Pancreas (tissue), 10 donors: ENCODE measurements around the gene ZNF429. TPM values are rescaled to one million over a fixed set of nuclear protein-coding genes. Genes with fewer than 3 reads are reported as not detected.

Experiments
- ATAC-seq, 4 donors: fragments of 200-7000 bp; cut with Tn5 transposase; one replicate each; pipeline versions ENCODE4 v1.8.0 to v1.9.1; 2020; ENCODE audit warnings: mild to moderate bottlenecking in 4 of 4, moderate library complexity in 4 of 4
- DNase-seq, 6 donors: peaks; one replicate each; pipeline ENCODE4 v3.0.0-alpha.2; 2020
- FAIRE-seq: peaks from 2 replicates; lab custom pipeline; 2012; peaks lifted over from hg19 to GRCh38; lab: Jason Lieb, UNC
- H3K27ac ChIP-seq, 4 donors: fragments of 200-600 bp; sonication (generic); 1 replicate in 3 of 4; 2 replicates in 1 of 4; pipeline versions ENCODE4 v1.5.0 to v1.8.0; 2020
- H3K27me3 ChIP-seq, 4 donors: fragments of 200-600 bp; one replicate each; pipeline ENCODE4 v1.8.0; 2021
- H3K36me3 ChIP-seq, 3 donors: fragments of 200-600 bp; sonication (generic) in 1 of 3; one replicate each; pipeline versions ENCODE4 v1.5.0 to v1.8.0; 2020 to 2021
- H3K4me1 ChIP-seq, 3 donors: fragments of 200-600 bp; one replicate each; pipeline ENCODE4 v1.8.0; 2021
- H3K4me3 ChIP-seq, 4 donors: fragments of 200-600 bp; sonication (generic) in 2 of 4; one replicate each; pipeline versions ENCODE4 v1.5.0 to v1.8.0; 2020 to 2021
- H3K9me3 ChIP-seq, 4 donors: fragments of 200-600 bp; one replicate each; pipeline ENCODE4 v1.8.0; 2021
- CTCF ChIP-seq, 4 donors: fragments of 200-600 bp; sonication (generic) in 3 of 4; IDR thresholded peaks; one replicate each; pipeline versions ENCODE4 v1.5.0 to v1.8.0; 2021; ENCODE audit warnings: antibody characterized with exemption in 4 of 4
- WGBS, 2 donors: extraction: QIAGEN DNeasy Blood & Tissue Kit; methylation state at CpG; one replicate each; pipeline ENCODE4 v1.1.7; 2013; 5-methylcytosine and 5-hydroxymethylcytosine counted together
- intact Hi-C, 3 donors: fragments of 100-400 bp; cut with DNase I; formaldehyde crosslinking; loops; one replicate each; pipeline versions ENCODE4 v1.11.1 to v1.14.2; 2022
- polyA plus RNA-seq, 2 donors: library from polyadenylated mRNA; stranded (reverse); fragments of 200-250 nt; gene quantifications; one replicate each; pipeline ENCODE4 v1.2.3, GENCODE V29; 2013
- total RNA-seq, 6 donors: library from RNA; stranded (reverse); fragmentation: NEBNext Ultra II Directional in 4 of 6; extraction: Animal tissue kit (Norgen Biotek cat#: 25700) in 4 of 6; gene quantifications; one replicate each; pipeline versions ENCODE4 v1.2.1 to v1.2.4, GENCODE V29; 2021 to 2023
- donor health status: healthy with polysubstance abuse.
- donor health status: DM: no; HTN: no; CAD: no; lungs with moderate emphysema.
- donor health status: DM: no; HTN: no; CAD: no.
- donor health status: control.
- donor health status: control.
- donor health status: Bipolar disorder and iron deficiency.
- donor health status: DM: yes; HTN: yes; CAD: no.
- donor health status: DM: no; HTN: no; CAD: no.
- donor health status: DM: no; HTN: no; CAD: no.
- donor health status: DM: yes; HTN: yes; CAD: no.

The ZNF429 gene
- total and polyA plus RNA-seq, 8 donors: 6.8 to 12.6 (median 9.9) TPM

DNA sequence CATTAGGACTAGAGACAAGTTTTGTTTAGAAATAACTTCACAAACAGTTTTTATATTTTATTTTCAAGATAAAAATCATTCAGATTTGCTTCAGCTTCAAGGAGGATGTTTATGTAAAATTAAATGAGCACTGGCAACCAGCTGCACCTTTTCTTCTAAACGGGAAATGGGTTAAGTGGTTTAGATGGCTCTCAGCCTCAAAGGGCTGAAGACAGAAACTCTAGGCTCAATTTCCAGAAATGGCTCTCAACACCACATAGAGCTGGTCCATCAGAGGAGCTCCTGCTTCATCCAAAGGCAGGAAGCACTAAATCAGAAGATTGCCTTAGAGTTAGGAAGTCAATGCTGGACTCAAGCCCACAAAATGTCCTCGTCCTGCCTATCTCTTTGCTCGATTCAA, 74.7 kb downstream of the ZNF429 start:
- FAIRE-seq: no peak

DNA sequence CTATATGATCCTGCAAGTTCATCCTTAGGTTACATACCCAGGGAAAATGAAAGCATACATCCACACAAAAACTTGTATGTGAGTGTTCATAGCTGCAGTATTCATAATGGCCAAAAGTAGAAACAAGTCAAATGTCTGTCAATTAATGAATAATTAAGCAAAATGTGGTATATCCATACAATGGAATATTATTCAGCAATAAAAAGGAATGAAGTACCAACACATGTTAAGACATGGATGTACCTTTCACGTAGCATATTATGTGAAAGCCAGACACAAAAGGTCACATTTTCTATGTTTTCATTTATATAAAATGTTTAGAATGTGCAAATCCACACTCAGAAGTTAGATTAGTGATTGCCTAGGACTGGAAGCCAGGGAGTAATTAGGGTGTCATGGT, 75.4 kb downstream of the ZNF429 start:
- no peaks in the 10 kb centered on the region for H3K9me3 ChIP-seq
- intact Hi-C loops: no loop called here
- no peak for TF ChIP-seq CTCF (IDR thresholded peaks at IDR 0.05)
- FAIRE-seq: no peak
- no peak for ATAC-seq
- H3K4me1 ChIP-seq: peaks cover 0 to 17% (median 4%) of the 10 kb centered on the region in 3 donors
- no peaks in the 10 kb centered on the region for H3K36me3 ChIP-seq
- WGBS, 2 donors: 97% methylated on average over 1 of the region's 1 CpG
- no peak overlapping the region for H3K4me3 ChIP-seq
- no peak for DNase-seq
- H3K27me3 ChIP-seq: no peaks in the 10 kb centered on the region
- H3K27ac ChIP-seq: no peak overlapping the region

More for the DNA sequence above, 74.7 kb downstream of the ZNF429 start:
- no peak for ATAC-seq
- Histone ChIP-seq H3K27ac (no peak overlapping the region), H3K4me1 (peaks cover 0 to 14% (median 4%) of the 10 kb centered on the region in 3 donors), H3K9me3 (no peaks in the 10 kb centered on the region), H3K36me3 (no peaks in the 10 kb centered on the region), H3K27me3 (no peaks in the 10 kb centered on the region), H3K4me3 (no peak overlapping the region)
- no peak for TF ChIP-seq CTCF (IDR thresholded peaks at IDR 0.05)
- 41 to 51% methylated on average over 3 of the region's 3 CpGs for WGBS, 2 donors
- intact Hi-C loops: no loop called here
- no peak for DNase-seq

GRCh38 chr19:21581646-21582240, 76.3 kb downstream of the ZNF429 start:
- intact Hi-C loops: no loop called here
- Histone ChIP-seq H3K27me3 (no peaks in the 10 kb centered on the region), H3K9me3 (no peaks in the 10 kb centered on the region), H3K4me1 (peaks cover 0 to 17% (median 4%) of the 10 kb centered on the region in 3 donors), H3K27ac (peak overlapping the region in 2 of 4 donors; percentile 4 to 34), H3K4me3 (no peak overlapping the region), H3K36me3 (no peaks in the 10 kb centered on the region)
- ATAC-seq (peak in 2 of 4 donors; percentile 32 to 37), FAIRE-seq (no peak), DNase-seq (peak in 3 of 6 donors; percentile 45 to 59 (median 50))
- TF ChIP-seq CTCF (IDR thresholded peaks at IDR 0.05): no peak
- 37 to 62% methylated on average over 1 of the region's 1 CpG for WGBS, 2 donors

DNA sequence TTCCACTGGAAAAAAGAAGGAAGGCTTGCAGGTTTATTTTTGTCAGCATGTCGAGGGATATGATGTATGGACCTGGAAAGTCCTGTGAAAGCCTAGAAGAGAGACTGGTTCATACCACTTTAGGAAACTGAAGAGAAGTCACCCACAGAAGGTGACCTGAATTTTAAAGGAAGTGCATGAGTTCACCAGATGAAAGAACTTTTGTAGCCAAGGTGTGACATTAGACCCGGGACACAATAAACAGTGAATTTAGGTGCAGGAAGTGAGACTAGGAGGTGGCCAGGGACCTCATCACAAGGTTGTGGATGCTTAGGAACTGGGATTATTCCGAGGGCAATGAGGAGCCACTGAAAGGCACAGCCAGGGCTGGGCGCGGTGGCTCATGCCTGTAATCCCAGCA, 79.1 kb downstream of the ZNF429 start:
- no peak for TF ChIP-seq CTCF (IDR thresholded peaks at IDR 0.05)
- WGBS, 2 donors: 61 to 69% methylated on average over 5 of the region's 5 CpGs

GRCh38 chr19:21585281-21585890, 80.0 kb downstream of the ZNF429 start:
- intact Hi-C loops: no loop called here
- Histone ChIP-seq H3K4me1 (peaks cover 0 to 25% (median 4%) of the 10 kb centered on the region in 3 donors), H3K27me3 (no peaks in the 10 kb centered on the region), H3K4me3 (peak overlapping the region; percentile 72 to 98 (median 85)), H3K27ac (peak overlapping the region; percentile 57 to 99 (median 97)), H3K36me3 (no peaks in the 10 kb centered on the region), H3K9me3 (no peaks in the 10 kb centered on the region)
- ATAC-seq: peak; percentile 17 to 46 (median 26)
- FAIRE-seq: no peak
- TF ChIP-seq CTCF (IDR thresholded peaks at IDR 0.05): no peak
- 21% methylated on average over 12 of the region's 12 CpGs for WGBS, 2 donors
- peak; percentile 37 to 62 (median 46) for DNase-seq

More for the DNA sequence above, 79.1 kb downstream of the ZNF429 start:
- peaks cover 0 to 25% (median 4%) of the 10 kb centered on the region in 3 donors for H3K4me1 ChIP-seq
- FAIRE-seq (no peak), ATAC-seq (no peak), DNase-seq (no peak)
- peak overlapping the region in 2 of 4 donors; percentile 79 to 98 for H3K4me3 ChIP-seq
- H3K36me3 ChIP-seq: no peaks in the 10 kb centered on the region
- H3K9me3 ChIP-seq: no peaks in the 10 kb centered on the region
- no peaks in the 10 kb centered on the region for H3K27me3 ChIP-seq
- intact Hi-C loops: no loop called here
- H3K27ac ChIP-seq: peak overlapping the region in 3 of 4 donors; percentile 57 to 99 (median 98)
